NCI-H1092 treated with DMSO at 0.1 percent for 48 hours (cell line): ENCODE measurements around the gene FZD7.

Experiments used
- DNase-seq: peaks from one replicate; lab custom pipeline; 2025; lab: John Stamatoyannopoulos, UW

Gene FZD7

DNA sequence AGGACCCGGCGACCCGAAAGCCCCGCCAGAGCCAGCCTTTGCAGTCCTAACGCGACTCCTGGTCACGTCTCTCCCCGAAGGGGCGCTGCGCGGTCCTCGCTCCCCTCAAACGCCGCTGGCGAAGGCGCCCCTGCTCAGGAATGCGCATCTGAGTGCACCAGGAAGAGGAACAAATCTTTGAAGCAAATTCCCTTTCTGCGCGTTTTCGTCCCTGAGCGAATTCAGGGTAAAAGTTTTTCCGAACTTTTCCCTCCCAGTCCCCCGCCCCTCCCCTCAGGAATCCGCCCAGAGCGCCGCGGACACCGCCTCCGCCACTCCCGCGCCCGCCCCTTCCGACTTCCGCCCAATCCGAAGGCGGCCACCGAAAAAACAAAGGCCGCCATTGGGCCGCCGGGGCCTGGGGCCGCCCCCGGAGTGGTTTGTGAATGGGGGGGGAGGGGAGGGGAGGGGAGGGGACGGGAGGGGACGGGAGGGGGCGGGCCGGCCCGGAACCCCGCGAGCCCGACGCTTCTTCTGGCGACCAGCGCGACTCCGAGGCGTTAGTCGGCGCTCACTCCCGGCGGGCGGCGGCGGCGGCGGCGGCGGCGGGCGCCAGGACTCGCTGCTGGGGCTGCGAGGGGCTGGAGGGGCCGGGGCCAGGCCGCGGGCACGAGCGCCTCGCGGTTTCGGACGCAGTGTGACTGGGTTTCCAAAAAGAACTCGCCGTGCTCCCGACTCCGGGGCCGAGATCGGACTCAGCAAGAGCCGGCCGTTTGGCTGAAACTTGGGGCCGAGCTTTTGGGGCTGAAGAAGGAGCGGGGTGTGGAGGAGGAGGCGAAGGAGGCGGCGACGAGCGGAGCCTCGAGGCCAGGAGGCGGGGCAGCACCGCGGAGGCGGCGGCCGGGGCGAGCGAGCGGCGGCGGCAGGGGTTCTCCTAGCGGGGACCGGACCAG, at the start of gene FZD7:
FZD7 (plus strand) TSS at position 539 of the 932 bp plus-strand sequence. CDS start 793 bp downstream, outside the sequence.
- peak; percentile 35 for DNase-seq

DNA sequence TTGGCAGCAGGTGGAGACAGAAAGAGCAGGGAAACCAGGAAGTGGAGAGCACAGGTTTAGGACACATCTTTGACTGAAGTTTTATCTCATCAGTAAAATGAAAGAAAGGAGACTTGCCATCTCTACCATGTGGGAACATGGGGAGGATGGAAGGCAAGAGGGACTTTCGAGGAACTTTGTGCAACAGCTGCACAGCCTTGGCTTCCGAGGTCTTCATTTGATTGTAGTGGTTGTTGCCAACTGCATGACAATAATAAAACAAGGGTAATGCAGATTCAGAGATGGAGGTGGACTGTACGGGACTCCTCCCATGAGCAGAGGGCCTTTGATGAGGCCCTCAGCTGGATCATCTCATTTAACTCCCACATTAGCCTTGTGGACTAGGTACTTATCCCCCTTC, 49.3 kb upstream of the FZD7 start:
- no peak for DNase-seq

DNA sequence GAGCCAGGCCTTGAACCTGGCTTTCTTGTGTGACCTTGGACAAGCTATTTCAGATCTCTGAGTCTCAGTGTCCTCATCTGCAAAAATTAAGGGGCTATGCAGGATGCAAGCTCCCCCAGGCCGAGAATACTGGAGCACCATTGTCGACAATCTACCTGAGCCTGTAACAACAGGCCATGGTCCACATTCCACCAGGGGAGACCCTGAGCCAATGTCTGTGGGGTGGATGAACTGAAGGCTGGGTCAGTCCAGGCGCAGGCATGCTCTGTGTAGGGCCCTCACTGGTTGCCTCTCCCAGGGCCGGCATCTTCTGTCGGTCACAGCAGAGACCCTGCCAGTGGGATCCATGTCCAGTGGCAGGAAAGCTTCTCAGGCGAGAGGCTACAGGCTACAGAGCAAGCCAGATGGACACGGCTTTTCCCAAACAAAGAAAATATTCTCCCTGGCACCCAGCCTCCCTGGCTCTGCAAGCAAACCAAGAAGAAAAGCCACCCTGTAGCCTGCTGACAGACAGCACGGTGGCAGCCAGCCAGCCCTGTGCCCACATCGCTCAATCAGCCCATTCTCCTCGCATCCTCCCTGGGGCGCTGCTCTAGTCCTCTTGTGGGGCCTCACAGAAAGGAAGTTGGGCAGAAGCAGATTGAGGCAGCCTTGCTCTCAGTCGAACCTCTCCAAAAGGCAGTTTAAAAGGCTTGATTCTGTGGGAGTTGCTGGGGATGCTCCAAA, 48.7 kb upstream of the FZD7 start:
- peak; percentile 75 for DNase-seq

DNA sequence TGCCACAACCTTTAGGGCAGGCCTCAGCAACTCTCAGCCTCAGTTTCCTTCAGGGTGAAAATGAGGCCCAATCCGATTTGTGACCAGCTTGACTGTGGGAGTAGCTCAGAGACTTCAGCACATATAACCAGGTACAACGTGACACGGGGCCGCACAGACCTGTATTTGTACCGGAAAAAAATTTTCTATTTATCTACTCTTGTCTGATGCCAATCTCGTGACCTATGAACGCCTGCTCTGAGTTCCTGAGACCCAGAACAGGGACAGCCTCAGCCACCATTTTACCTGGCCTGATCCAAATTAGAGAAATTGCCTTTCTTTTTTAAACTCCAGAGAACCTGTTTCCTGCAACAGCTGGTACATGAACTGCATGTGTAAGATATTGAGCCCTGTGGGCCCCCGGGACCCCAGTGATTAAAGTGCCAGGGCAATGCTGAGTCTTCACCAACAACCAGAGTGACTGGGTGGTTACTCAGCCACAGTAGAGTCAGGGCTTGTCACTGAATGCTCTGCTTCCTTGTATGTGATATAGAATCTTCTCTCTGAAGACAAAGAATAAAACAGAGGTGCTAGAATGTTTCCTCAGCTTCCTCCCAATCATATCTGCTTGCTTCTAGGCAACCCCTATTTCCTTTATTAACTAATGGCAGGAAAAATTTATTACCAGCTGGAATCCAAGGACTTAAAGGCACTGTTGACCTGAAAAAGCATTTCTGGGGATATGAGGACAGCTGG, 47.8 kb upstream of the FZD7 start:
- DNase-seq, result no peak

DNA sequence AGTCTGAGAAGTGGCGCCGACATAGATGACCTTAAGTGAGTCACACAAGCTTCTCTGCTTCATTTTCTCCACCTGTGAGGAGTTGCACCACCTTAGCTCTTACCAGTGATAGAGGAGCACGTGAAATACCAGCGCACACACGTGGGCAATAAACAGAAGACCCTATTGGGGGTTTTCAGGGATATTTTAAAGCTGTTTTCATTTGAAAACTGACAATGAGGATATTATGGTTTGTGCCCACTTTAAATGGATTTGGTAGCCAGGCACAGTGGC, 47.3 kb upstream of the FZD7 start:
- no peak for DNase-seq

DNA sequence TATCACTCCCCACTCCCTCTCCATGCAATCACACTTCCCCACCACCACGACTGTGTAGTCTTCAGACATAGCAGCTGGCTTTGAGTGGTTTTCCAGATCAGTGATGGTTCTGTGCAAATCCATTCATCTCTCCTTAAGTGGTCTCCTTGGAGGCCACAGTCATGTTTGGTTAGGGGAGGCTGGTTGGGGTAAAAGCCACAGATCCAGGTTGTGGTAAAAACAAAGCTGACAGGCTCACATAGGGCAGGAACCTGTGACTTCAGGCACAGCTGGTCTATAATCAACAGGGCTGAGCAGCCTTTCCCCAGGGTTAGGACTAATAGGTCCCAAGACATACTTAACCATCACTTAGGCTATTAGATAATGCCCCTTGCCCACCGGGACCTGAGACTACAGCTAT, 46.2 kb upstream of the FZD7 start:
- no peak for DNase-seq

DNA sequence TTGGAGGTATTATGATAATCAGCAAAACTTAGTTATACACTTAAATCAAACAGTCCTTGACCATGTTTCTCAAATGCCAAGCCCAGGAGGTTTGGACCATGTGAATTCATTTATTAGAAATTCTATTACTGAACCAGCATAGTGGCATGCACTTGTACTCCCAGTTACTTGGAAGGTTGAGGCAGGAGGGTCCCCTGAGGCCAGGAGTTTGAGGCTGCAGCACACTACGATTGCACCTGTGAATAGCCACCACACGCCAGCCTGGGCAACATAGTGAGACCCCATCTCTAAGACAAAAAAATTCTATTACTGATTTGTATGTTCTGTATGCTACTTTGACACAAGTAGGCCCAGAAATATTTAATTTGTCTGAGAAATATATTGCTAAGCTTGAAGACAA, 43.6 kb upstream of the FZD7 start:
- DNase-seq, result no peak

DNA sequence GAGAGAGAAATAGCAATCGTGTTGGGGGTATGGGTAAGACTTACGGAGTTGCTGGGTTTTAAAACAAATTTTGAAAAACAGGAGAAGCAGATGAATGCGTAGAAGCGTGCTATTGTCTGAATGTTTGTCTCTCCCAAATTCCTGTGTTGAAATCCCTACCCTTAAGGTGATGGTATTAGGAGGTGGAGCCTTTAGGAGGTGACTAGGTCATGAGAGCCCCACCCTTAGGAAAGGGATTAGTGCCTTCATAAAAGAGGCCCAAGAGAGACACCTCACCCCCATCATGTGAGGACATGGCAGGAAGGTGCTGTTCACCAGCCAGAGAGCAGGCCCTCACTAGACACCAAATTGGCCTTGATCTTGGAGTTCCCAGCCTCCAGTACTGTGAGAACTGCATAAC, 40.7 kb upstream of the FZD7 start:
- no peak for DNase-seq

DNA sequence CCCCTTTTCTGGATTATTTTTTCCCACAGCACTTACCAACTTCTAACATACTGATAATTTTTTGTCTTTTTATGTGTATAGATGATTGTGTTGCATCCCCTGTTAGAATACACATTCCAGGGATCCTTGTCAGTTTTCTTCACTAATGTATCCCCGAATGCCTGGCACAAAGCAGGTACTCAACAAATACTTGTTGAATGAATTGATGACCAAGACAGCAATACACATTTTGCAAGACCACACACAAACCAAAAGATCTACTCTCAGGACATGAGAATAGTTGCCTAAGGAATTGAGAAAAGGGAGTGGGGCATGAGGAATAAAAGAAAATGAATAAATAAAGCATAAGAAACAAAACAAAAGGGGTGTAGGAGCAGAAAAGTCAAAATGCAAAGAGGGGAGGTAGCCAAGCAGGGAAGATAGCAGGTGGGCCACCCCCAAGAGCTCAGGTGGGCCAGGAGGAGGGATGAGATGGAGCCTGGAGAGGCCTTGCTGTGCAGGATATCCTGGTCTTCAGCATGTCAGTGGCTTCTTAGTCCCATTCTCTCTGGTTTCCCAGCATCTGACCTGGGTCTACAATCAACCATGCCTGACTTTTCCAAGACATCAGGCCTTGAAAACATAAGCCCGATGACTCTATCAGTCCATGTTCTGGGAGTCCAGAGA, 38.5 kb upstream of the FZD7 start:
- no peak for DNase-seq

DNA sequence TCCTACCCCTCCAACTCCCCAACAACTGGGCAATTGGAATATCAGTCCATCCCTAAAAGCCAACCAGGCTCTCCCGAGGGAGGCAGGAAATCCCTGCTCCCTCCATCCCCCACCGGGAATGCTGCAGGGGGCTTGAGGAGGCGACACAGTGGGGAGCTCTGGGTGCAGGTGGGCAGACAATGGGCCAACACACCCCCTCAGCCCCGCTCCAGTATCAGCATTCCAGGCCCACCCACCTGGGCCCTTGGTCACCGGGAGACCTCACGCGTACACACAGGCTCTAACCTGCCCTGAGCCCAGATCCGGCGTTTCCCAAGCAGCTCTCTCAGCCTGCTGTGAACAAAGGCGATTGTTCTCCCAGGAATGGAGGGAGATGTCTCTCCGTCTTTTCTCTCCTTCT, 37.6 kb upstream of the FZD7 start:
- no peak for DNase-seq

DNA sequence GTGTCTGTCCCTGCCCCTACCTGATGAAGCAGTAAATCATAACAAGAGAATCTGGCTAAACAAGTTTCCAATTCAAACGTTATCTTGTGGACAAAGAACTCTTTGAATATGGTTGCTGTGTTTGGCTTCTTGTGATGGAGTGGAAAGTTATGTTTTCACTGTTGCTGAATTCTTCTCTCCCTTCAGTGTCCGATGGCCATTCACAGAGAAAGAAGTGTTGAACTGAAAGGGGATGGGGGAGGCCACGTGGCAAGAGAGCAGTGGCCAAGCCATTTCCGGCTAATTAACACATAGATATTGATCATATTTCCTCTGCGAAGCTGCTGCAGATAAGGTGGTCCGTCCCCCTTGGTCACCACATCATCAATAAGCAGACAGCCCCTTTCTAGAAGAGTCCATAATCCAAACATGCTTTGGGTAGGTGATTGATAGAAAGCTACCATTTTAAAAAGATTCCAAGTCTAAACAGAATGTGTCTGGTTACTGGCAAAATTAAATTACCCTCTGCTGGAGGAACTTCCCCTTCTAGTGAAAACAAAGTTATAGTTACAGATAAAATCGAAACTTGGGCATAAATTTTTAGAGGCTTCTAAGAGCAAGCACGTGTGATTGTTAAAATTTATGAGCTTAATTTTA, 36.9 kb upstream of the FZD7 start:
- DNase-seq, result no peak

DNA sequence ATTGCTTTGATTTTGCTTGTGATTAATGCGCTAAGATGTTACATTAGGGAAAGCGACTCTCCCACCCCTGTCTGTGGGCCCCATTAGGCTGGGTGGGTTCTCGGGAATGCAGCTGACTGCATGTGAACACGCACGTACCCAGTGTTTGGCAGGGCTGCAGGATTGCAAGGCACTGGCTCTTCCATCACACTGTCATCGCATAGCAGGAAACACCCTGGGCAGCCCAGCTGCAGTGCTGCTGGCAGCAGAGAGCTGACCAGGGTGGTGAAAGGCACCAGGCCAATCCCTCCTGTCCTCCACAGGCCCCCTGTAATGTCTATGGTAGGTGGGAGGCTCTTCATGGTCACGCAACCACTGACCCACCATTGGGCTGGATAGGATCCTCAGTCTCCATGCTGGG, 34.4 kb upstream of the FZD7 start:
- no peak for DNase-seq

DNA sequence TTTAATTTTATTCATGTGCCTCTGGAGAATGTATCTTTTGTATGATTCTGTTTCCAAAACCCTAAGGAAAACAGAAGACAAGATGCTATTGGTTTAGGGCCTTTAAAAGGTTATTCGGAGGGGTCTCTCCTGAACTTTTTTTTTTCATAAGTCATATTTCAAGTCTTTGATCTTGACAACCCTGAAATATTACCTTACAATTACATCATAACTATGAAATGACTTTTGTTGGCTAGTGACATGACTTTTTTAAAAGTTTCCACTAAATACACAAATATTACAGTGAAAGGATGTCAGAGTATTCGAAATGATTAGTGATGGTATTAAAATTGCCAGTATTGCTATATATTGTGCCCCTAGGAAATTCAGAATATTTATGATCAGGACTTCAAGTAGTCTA, 31.8 kb upstream of the FZD7 start:
- no peak for DNase-seq

DNA sequence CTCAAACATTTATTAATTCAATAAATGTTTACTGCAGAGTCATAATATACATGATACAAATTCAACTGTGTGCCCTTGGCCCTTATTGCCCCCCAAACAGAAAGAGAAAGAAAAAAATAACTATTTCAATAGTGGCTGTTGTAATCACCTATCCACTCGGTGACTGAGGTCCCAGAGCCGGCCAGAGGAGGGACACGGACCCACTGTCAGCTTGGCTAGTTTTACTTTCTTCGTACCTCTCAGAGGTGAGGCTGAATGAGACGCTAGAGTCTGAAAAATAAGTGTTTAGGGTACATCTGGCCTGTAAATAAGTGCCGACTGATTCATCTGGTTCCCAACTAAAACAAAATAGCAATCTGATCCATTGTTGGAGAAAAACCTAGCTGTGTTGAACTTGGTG, 31.3 kb upstream of the FZD7 start:
- no peak for DNase-seq

DNA sequence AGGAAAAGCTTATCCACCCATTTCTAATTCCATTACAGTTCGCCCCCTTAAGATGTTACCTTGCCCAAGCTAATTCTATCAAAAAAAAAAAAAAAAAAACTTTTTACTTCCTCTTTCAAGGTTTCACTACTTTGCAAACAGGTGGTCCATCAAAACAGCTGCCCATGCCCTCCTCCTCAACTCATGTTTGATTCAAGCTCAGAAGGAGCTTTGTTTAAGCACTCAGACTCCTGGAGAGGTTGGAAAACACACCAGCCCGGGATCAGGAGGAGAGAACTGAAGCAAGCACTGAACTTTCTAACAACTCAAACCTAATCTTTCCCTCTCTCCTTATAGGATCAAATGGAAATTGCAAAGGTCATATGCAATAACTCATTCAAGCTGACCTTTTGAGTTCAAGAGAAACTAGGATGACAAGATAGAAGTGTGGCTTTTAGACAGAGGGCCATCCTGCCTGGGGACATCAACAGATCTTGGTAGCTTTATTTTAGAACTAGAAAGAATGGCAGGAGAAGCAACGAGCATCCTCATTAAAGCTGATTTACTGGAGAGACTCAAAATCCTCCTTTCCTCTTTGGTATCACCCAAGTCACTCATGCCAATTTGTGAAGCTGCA, 28.3 kb upstream of the FZD7 start:
- DNase-seq, result no peak

DNA sequence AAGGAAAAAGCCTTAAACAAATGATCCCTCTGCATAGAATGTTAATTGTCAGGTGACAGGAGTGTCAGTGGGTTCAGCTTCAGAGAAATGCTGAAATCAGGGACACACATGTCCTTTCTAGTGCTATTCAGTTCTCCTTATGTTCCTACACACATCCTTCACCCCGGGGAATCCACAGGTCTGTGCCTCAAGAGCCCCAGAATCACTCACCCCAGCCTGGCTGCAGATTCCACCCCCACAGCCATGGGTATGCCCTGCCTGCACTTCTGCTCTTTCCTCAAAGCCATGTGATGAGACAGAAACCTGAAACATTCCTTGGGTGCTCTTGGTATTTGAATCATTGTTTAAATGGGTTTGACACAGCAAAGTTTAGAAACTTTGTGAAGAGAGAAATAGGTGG, 27.4 kb upstream of the FZD7 start:
- DNase-seq, result no peak

DNA sequence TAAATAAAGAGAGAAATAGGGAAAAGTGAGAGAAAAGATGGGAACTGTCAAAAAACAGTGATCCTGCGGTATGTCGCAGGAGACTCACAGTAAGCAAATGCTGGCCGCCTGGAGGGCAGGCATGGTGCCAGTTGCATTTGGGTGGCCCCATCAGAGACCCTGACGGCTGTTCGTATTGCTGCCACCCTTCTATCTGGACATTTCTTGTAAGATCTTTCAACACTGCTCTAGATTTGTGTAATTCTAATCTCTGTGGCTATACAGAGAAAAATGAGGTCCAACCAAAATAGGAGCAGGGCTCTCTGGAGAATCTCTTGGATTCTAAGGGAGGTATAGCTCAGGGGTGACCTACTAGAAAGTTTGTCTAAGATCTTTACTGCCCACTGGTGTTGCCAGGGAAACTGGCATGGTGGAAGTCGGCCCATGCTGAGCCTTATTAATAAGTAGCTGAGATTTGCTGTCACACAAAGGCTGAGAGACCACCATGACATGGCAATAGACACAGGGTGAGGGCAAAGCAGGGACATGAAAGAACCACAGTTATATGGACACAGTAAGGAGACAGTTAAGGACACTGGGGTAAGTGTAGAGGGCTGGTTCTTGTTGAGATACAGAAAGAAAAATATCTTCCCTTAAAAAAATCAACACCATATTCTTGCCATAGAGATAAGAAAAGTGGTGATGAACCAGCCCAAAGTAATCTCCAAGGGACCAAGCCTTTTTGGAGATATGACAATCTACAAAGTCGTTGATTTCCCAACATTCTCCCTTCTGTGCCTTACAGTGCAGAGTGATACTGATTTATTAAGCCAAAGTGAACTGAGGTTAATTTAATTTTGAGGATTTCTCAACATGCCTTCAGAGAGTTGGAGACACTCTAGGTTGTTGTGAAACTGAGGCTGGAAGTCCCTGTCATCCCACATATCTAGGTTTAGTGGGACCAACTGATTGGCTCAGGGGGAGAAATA, 26.4 kb upstream of the FZD7 start:
- DNase-seq, result no peak

DNA sequence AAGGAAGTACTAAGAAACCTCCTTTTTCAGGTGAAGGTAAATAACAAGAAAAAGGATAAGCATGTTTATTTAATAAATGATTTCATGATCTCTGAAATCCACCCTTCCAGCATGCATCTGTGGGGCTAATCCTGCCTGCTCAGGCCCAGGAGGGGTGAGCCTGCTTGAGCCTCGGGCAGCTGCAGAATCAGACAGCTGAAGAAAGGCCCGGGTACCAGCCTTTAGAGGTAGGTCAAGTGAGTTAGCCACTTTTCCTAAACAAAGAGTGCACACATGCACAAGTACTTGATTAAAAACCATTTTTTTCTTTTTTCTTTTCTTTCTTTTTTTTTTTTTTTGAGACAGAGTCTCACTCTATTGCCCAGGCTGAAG, 25.7 kb upstream of the FZD7 start:
- no peak for DNase-seq

DNA sequence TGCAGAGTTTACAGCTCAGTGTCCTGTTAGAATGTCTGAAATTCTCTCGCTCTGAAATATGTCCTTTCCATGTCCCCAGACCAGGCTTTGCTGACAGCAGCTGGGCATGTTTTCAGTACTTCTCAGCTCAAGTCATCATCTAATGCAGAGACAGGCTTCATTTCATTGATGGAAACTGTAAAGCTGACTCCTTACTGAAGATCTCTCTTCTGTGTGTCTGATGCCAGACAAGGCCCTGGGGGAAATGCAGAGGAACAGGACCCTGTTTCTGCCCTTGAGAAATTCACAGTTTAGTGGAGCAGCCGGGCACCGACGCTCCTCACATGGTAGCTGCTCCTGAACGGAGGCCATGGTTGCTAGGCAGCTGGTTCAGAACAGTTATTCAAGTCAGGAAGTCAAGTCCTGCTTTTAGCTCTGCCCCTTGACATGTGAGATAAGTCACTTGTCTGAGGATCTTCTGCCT, 24.6 kb upstream of the FZD7 start:
- DNase-seq, result peak; percentile 42

DNA sequence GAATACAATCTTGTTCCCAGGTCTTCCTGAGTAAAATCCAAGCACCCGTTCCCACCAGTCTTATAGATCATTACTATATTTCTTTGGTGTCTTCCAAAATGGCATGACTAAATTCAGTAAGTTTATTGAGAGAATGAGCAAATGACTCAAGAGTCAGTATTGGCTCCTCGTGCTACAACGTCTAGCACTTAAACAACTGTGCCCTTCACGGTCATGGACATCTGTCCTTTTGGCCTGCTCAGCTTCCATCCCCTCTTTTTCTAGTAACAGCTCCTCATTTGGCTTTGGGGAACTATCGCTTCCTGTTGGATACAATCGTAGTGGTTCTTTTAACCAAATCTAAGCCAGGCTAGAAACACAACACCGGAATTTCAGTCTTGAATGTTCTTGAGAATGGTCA, 24.1 kb upstream of the FZD7 start:
- no peak for DNase-seq
